Stimulated activated CD8-positive, alpha-beta memory T cell treated with anti-CD3 and anti-CD28 coated beads, Interleukin-4, amount 100 ng/mL, for 24 hours (primary cell): ENCODE results near the gene STIM1.

ENCODE experiments used
- DNase-seq: peaks from one replicate; pipeline ENCODE4 v3.0.0-alpha.2; 2020; ENCODE audit warnings: low read depth

Gene STIM1

DNA sequence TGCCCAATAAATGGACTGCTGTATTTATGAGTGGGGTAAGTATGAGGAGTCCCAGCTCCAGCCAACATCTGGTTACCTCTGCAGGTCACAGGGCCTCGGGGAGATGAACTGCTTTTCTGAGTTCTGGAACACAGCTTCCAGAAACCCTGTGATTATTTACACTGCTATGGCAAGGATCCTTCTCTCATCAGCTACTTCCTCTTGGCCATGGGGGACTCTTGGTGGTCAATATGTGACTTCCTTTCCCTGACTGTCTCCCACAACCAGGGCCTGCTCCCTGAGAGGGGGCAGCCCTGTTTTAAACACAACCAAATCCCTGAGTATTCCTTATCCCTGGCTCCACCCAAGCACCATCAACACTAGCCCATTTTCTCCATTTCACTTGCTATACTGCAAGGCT is 24.7 kb upstream of the STIM1 start:
- DNase-seq, result no peak

DNA sequence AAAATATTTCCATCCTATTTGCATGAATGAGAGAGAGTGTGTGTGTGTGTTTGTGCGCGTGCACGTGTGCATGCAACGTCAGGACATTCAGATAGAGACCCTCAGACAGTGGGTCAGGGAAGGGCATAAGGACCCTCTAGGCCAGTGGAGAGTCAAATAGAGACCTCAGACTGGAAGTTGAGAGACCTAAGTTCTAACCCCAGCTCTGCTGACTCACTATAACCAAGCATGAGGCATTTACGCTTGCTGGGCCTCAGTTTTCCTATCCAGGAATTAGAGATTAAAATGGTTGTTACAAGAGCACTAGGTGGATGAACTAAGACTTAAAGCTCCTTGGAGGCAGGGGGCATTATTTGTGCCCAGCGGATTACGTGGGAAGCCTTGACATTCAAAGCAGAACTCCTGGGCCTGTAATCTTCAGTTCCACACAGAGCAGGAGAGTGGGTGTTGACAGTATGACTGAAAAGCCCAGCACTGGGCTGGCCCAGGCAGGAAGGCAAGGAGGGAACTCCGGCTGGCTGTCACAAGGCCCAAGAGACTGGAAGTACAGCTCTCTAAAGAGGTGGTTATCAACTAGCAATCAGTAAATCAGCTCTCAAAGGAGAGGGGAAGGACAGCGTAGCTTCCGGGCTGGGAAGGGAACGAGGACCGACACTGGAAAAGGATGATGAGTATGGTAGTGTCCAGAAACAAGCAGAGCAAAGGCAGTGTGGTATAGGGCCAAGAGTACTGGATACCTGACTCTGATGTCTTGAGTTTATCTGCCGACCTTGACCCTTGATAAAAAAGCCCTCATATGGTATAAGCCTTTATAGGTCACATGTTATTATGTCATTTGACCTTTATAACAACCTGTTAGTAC is 23.9 kb upstream of the STIM1 start:
- DNase-seq, result no peak

DNA sequence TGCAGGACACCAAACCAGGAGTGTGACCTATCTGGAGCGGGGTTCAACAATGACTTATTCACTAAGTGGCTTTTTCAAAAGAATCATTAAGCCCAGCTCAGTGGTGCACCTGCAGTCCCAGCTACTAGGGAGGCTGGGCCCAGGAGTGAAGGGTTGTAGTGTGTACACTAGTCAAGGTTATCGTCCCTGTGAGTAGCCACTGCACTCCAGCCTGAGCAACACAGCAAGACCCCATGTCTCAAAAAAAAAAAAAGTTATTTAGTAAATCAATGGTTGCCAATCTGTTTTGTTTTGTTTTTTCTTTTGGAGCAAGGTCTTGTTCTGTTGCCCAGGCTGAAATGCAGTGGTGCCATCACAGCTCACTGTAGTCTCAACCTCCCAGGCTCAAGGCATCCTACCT is 22.6 kb upstream of the STIM1 start:
- DNase-seq, result no peak

DNA sequence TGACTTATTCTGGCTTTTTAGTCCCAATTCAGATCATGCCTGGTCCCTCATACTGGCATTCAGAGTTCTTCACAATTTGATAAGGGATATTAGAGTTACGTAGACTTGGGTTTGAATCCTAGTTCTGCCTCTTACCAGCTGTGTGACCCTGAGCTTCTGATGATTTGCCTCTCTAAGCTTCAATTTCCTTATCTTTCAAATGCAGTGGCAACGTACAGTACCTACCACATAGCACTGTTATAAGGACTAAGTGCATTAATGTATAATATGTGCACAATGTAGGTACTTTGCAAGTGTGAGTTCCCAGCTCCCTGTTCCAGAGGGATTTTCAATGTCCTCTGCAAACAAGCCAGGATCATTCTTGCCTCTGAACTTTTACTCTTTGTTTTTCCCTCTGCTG is 22.0 kb upstream of the STIM1 start:
- DNase-seq, result no peak

DNA sequence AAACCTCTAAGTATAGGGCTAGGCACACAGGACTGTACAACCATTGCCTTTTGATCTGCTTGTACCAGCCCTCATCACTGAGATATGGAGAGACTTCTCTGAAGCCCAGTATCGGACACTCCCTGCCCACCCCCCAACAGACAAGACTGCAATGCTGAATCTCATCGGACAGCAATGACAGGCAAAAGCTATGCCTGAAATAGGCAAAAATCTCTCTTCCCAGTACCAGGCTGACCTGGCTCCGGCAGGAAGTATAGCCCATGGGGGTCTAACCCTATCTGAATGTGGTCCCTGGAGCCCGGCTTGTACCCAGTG is 21.2 kb upstream of the STIM1 start:
- DNase-seq, result no peak

DNA sequence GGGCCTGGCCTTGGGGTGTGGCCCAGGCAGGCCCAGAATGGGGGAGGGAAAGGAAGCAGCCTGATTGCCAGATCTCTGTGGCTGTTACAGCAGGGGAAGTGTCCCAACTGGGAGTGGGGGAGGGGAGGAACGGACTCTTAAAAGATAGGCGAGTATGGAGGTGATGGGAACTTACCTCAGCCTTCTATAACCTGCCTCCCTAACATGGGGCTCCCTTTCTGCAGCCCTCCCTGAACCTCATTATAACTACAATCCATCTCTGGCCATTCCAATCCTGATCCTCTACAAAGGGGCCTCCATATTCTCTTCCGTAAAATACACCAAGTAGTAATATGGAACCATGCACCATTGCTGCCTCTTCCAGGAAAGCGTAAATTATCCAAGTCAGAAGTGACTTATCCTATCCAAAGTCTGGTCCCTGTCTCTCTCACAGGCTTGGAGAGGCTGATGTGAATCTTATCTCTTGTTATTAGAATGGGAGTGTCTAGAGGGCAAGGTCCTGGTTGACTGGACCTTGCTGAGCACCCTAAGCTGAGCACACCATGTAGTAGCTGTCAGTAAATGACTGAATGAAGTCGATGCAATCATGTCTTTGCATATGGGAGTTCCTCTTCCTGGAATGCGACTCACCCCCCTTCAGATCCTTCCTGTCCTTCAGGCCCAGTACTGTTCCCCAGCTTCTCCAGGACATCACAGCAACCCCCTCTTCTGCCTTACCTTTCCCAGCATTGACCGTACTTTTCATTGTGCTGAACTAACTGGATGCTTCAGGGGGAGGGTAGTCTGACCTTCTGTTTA is 20.6 kb upstream of the STIM1 start:
- no peak for DNase-seq

DNA sequence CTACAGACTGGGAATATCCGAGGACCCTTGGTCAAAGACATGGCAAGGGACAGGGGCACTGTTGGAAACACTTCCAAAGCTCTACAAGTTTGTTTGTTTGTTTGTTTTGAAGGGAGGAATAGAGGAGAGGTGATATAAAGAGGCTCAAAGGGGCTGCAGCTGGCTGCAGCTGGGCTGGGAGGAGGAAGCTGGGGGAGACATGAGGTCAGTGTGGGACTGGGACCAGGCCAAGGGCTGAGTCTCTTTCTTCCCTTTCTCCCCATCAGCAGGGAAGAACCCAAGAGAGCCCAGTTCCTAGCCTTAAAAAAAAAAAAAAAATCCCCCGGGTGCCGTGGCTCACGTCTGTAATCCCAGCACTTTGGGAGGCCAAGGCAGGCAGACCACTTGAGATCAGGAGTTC is 19.7 kb upstream of the STIM1 start:
- no peak for DNase-seq

DNA sequence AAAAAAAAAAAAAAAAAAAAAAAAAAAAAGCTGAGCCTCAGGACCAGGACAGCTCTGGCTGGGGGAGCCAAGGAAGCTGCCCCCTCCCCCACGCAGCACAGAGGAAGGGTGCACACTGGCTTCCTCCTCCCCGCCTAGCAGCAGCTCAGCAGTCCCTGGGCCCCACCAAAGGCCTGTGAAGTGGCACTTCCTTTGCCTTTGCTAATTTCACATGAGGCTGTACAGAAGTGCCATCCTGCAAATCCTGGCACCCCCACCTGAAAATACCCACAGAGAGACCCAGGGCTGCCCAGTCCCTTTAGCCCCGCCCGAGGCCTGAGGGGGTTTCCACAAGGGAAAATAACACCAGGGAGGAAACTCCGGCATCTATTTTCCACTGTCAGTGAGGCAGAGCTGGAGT is 18.6 kb upstream of the STIM1 start:
- DNase-seq, result peak; percentile 38

DNA sequence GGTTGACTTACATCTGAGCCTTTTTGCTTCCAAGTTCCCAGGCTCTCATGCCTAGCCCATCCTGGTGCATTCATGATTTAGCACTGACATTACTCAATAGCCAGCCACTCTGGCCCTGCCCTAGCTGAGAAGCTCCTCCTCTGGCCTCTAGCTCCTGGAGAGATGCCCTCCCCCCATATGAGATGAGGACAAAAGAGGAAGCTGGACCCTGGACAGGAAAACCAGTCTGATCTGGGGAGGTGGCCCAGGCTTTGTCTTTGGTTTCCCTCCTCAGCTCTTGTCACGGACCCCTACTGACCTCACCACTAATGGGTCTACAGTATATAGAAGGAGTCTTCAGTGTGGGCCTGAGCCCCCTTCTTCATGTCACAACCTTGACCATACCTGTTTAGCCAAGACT is 17.7 kb upstream of the STIM1 start:
- DNase-seq, result no peak

DNA sequence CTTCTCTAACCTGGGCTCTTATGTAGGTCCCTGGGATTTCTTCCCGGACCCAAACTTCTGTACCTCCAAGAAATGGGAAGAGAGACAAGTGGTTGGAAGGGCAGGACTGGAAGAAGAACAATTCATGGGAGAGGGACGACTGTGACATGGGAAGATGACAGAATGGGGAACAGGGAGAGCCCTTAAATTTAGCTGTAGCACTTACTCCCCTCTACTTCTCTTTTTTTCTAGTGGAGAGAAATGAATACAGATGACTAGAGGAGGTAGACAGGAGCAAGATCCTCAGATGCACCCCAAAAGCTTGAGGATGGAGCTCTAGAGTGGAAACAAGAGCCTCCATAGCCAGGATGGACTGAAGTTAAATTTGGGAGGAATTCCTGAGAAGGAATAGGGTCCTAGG is 17.0 kb upstream of the STIM1 start:
- no peak for DNase-seq

DNA sequence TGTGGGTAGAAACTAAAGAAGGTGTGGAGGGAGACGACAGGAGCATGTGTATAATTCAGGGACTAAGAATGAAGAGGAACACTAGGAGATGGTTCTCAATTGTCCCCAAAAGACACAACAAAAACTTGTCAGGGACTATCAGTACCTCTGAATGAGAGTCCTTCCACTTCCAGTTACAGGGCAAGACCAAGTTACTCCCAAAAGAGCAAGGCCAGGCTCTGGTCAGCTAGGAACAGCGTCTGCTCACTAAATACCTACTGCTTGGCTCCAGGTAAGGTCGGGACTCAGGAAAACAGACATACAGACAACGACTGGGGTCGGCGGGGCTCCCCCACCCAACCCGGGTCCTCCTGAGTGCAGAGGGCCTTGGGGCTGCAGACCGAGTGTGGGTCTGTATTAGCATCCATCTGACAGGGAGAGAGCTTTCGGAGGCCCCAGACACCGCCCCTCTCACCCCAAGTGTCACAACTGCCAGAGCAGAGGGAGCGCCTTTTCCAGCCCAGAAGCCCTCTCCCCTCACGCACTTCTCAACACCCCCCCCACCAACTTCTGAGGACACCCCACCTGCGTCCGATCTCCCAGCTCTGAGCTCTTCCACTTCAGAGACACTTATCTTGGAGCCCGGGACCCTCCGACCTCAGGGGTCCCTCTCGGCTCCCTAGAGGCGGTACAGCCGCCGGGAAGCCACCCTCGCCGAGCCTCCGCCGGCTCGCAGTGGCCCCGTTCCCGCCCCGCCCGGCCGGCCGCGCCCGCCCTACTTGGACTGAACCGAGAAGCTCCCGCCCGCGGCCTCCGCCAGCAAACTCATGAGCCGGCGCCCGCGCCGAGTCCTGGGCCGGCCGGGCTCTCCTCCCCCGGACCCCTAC is 15.2 kb upstream of the STIM1 start:
- DNase-seq, result no peak

DNA sequence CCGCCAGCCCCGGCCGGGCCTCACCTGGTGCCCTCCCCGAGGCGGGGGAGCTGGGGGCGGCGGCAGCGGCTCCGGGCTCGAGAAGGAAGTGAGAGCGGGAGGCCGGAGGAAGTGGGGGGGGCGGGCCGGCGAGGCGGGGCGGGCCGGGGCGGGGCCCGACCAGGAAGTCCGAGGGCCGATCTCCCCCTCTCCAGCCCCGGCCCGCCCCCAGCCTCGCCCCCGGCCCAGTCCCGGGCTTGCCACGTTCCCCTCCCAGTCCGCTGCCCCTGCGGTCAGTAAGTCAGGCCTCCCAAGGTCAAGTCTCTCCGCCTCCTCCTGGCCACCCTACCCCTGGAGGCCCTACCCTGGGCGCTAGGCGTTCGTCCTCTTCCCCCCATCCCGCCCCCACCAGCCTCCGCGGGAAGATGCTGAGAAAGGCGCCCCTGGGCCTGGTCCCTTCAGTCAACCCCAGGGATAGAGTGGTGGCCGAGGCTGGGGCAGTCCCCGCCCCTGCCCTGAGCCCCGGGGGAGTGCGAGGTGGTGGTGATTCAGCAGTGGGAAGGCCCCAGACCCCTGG is 14.5 kb upstream of the STIM1 start, which contains the start of gene RHOG:
Gene RHOG (minus strand): TSS at position 90 of the 556 bp plus-strand sequence. CDS start 12,821 bp downstream, outside the sequence.
- peak; percentile 90 for DNase-seq

DNA sequence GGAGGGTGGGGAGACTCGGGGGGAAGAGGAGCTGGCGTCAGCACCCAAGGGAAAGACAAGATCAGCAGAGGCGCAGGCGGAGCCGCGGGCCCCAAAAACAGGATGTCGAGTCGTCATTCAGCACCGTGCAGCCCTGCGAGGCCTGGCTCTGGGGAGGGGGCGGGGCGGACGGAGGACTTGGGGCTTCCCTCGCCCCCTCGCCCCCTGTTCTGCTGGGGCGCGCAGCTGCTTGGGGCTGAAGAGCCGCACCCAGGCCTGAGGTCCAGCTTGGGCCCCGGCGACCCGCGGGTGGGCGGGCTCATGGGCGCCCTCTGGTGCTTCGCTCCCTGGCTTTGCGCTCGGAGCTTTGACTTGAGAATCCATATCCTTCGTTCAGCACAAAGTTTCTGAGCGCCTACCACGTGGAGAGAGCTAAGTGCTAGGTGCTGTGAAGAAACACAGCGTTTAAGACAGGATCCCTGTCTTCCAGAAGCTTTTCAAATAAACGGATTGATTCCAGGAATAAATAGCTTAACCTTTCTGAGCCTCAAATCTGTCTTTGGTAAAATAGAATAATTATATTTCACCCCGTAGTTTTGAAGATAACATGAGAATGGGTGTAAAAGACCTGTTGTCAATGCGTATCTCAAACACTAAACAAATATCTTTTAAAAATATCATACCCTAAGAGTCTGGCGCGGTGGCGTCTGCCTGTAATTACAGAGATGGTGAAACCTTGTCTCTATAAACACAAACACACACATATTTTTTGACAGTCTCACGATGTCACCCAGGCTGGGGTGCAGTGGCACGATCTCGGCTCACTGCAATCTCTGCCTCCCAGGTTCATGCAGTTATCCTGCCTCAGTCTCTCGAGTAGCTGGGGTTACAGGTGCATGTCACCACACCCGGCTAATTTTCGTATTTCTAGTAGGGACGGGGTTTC is 13.8 kb upstream of the STIM1 start:
- DNase-seq, result no peak

DNA sequence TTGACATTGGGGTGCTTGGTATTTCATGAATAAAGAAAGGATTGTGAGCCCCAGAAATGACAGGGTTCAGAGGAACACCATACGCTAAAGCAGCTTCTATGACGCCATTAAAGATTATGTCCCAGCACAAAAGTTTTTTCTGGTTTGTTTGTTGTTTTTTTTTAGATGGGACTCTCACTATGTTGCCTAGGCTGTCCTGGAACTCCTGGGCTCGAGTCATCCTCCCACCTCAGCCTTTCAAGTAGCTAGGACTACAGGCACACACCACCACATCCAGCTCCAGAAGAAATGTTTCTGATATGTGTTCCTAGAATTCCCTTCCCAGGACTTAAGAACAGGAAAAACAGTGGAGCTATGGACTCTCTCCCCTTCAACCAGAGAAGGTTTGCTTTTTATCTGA is 12.1 kb upstream of the STIM1 start:
- no peak for DNase-seq

DNA sequence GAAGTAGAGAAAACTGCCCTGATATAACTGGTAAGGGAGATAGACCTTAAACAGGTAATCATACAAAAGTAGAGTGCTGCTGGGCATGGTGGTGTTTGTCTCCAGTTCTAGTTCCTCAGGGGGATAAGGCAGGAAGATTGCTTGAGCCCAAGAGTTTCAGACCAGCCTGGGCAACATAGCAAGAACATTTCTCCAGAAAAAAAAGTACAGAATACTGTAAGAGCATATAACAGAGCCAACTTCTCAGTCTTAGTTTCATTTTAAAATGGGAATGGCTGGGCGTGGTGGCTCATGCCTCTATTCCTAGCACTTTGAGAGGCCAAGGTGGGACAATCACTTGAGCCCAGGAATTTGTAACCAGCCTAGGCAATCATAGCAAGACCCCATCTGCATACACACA is 10.2 kb upstream of the STIM1 start:
- no peak for DNase-seq

DNA sequence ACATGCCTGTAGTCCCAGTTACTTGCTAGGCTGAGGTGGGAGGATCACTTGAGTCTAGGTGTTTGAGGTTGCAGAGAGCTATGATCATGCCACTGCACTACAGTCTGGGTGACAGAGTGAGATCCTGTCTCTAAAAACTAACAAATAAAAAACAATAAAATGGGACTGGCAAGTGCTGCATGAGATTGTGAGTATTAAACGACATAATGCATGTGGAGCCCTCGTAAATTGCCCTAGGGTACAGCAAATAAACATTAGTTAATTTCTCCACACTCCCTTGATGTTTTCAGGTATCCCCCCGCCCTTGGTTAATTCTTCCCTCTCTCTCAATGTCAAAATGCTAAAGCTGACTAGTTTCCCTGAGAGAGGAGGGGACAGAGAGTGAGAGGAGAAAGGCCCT is 9.8 kb upstream of the STIM1 start:
- DNase-seq, result no peak

DNA sequence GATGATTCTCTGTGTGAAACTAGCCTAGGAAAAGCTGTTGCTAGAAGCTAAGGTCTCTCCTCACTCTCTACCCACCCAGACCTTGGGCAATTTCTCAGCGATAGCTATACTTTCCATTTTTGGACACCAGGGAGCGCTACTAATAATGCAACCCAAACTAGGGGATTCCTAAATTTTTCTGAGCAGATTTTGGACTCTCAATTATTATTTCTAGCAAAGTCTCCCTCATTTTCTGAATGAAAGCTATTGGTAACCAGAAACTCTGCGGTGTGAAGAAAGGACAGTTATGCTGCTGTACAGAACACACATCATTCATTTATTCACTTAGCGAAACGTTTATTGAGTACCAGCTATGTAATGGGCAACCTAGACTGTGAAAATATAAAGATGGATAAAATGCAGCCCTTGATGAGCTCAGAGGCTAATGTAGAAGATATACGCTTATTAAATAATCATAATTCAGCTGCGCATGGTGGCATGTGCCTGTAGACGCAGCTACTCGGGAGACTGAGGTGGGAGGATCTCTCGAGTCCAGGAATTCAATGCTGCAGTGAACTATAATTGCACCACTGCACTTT is 6.1 kb upstream of the STIM1 start:
- no peak for DNase-seq

DNA sequence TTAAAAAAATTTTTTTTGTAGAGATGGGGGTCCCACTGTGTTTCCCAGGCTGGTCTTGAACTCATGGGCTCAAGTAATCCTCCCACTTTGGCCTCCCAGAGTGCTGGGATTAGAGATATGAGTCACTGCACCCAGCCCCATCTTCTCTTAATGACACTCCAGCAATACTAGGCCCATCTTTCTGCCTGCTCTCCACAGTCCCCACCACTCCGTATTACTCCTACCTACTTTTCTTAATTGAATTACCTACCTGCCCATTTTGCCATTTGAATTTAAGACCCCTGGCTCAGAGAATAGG is 2.0 kb upstream of the STIM1 start:
- DNase-seq, result no peak

DNA sequence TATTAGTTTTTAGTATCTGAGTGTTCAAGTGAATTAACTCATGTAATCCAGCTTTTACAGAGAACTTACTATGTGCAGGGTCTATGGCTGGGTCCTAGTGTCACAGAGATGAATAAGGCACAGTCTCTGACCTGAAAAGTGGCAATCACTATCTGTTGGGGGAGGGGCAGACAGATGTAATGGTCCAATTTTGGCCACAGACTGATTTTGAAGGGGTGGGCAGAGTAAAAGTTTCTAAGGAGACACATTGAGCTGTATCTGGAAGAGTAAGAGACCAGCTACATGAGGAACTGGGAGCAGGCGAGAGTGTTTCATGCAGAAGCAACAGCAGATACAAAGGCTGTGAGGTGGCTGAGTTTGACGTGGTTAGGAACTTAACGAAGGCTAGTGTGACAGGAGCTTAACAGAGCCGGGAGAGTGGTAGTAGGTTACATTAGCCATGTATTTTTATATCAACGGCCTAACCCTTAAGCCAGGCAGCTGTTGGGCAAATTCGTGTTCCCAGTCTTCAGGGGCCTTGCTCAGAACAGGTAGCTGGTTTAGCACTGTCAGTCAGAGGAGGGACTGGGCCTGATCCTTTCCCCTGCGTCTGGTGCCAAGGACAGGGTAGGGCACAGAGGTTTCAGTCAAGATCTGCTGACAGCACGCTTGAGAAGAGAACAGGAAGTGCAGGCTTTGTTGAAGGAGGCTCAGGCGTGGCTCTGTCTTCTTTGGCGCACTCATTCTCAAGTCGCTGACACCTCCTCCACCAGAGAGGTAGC is 1.4 kb upstream of the STIM1 start:
- peak; percentile 42 for DNase-seq

DNA sequence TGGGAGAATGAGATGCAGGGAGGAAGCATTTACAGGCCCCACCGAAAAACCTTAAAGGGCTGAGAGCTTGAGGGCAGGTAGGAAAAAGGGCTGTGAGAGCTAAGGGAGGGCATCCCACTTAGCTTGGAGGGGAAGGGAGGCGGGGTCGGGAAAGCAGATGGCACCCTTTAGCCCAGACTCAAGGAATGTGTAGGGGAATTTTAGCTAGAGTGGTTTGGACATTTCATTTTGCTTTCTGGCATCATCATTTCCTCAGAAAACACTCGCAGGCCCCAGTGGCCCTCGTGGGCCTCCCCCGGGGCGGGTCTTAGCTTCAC is 846 bp upstream of the STIM1 start:
- no peak for DNase-seq
